Measurements from ENCODE around the gene CMTM8.

DNA sequence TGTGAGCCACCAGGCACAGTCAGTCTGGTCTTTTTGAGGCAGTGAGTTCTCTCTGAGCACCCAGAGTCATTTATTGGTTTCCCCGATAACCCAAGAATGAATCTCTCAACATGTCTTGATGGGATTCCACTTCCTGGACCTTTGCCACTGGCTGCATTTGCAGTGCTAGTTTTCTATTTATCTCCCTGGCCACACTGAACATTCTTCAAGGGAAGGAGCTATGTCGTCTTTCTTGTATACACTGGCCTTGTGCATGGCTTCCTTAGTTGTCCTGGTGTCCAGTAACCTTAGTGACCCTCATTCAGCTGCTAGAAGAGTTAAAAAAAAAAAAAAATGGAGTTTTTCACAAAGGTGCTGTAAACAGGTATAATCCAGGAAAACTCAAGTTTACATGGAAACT lies 88.3 kb downstream of the CMTM8 start:
- no peak for TF ChIP-seq POLR2AphosphoS5 (IDR thresholded peaks at IDR 0.05; ENCODE audit: low read depth, low read length)
- no peak for TF ChIP-seq POLR2A (IDR thresholded peaks at IDR 0.05; ENCODE audit: low read depth, low read length)
- no peak for TF ChIP-seq SPI1 (IDR thresholded peaks at IDR 0.05; ENCODE audit: low read depth, low read length)
- no peak for TF ChIP-seq TAF1 (IDR thresholded peaks at IDR 0.05; ENCODE audit: low read depth, low read length)
- no peak for TF ChIP-seq POU2F2 (IDR thresholded peaks at IDR 0.05; ENCODE audit: low read depth, low read length)

Measured in GM12891 (cell line).